H7 (cell line): ENCODE results near the gene TMEM167B. TPM values are rescaled to one million over a fixed set of nuclear protein-coding genes. Genes with fewer than 3 reads are reported as not detected.

Source experiments
- DNase-seq: peaks from one replicate; pipeline ENCODE4 v3.0.0; 2012
- H3K27me3 ChIP-seq: 2 replicates; pipeline ENCODE4 v1.6.0; 2011; ENCODE audit warnings: mild to moderate bottlenecking, low read length; ENCODE audit not compliant: control insufficient read depth, insufficient read depth
- H3K36me3 ChIP-seq: replicated peaks from 2 replicates; pipeline ENCODE4 v1.5.1; 2011; ENCODE audit warnings: low read length; ENCODE audit not compliant: control insufficient read depth, insufficient read depth
- H3K4me3 ChIP-seq: 2 replicates; pipeline ENCODE4 v1.5.1; 2011; ENCODE audit warnings: low read depth, mild to moderate bottlenecking, control low read depth, low read length, moderate library complexity; ENCODE audit not compliant: insufficient read depth
- total RNA-seq: library from RNA; depleted of rRNA; stranded (reverse); fragments of >200 nt; shearing (Covaris generic); gene quantifications from 2 replicates; pipeline ENCODE4 v1.2.3, GENCODE V29; 2014

TMEM167B gene
- total RNA-seq, 1 experiment from 2014 or later = 21.6 TPM

GRCh38 chr1:109114342-109114674 lies 23.7 kb downstream of the TMEM167B start:
- H3K36me3 ChIP-seq = no peaks in the 10 kb centered on the region
- H3K4me3 ChIP-seq = peak overlapping the region; percentile 35
- peak; percentile 58 for DNase-seq
- H3K27me3 ChIP-seq = peaks cover 59% of the 10 kb centered on the region

GRCh38 chr1:109115685-109116084 lies 25.1 kb downstream of the TMEM167B start:
- no peak for DNase-seq
- Histone ChIP-seq H3K4me3 (no peak overlapping the region), H3K27me3 (peaks cover 54% of the 10 kb centered on the region), H3K36me3 (no peaks in the 10 kb centered on the region)

GRCh38 chr1:109116286-109116685 lies 25.7 kb downstream of the TMEM167B start:
- H3K4me3 ChIP-seq = no peak overlapping the region
- no peak for DNase-seq
- H3K27me3 ChIP-seq = peaks cover 48% of the 10 kb centered on the region
- H3K36me3 ChIP-seq = no peaks in the 10 kb centered on the region

- H3K36me3 ChIP-seq = no peaks in the 10 kb centered on the region
- no peak for DNase-seq
- no peak overlapping the region for H3K4me3 ChIP-seq
- peaks cover 32% of the 10 kb centered on the region for H3K27me3 ChIP-seq
These were observed 27.5 kb downstream of the TMEM167B start for GRCh38 chr1:109118089-109118488.

GRCh38 chr1:109120356-109120755 lies 29.8 kb downstream of the TMEM167B start:
- H3K4me3 ChIP-seq = no peak overlapping the region
- H3K36me3 ChIP-seq = no peaks in the 10 kb centered on the region
- no peak for DNase-seq
- H3K27me3 ChIP-seq = peaks cover 11% of the 10 kb centered on the region; the same call in 1 of the 2 replicates

GRCh38 chr1:109131059-109131458 lies 40.5 kb downstream of the TMEM167B start:
- Histone ChIP-seq H3K27me3 (no peaks in the 10 kb centered on the region), H3K36me3 (no peaks in the 10 kb centered on the region), H3K4me3 (no peak overlapping the region)
- no peak for DNase-seq

GRCh38 chr1:109131800-109132199 lies 41.2 kb downstream of the TMEM167B start:
- Histone ChIP-seq H3K36me3 (no peaks in the 10 kb centered on the region), H3K27me3 (no peaks in the 10 kb centered on the region), H3K4me3 (no peak overlapping the region)
- no peak for DNase-seq

- no peak for DNase-seq
These were observed 42.6 kb downstream of the TMEM167B start for GRCh38 chr1:109133002-109133706.

GRCh38 chr1:109133815-109134214 lies 43.3 kb downstream of the TMEM167B start:
- Histone ChIP-seq H3K27me3 (no peaks in the 10 kb centered on the region), H3K36me3 (no peaks in the 10 kb centered on the region)
- DNase-seq = no peak

More at GRCh38 chr1:109133002-109133706, 42.6 kb downstream of the TMEM167B start:
- H3K36me3 ChIP-seq = no peaks in the 10 kb centered on the region
- no peak overlapping the region for H3K4me3 ChIP-seq
- H3K27me3 ChIP-seq = no peaks in the 10 kb centered on the region

GRCh38 chr1:109134423-109134822 lies 43.9 kb downstream of the TMEM167B start:
- no peaks in the 10 kb centered on the region for H3K36me3 ChIP-seq
- DNase-seq = no peak
- no peaks in the 10 kb centered on the region for H3K27me3 ChIP-seq
- no peak overlapping the region for H3K4me3 ChIP-seq

More at GRCh38 chr1:109133815-109134214, 43.3 kb downstream of the TMEM167B start:
- H3K4me3 ChIP-seq = no peak overlapping the region

- Histone ChIP-seq H3K27me3 (no peaks in the 10 kb centered on the region), H3K4me3 (no peak overlapping the region), H3K36me3 (no peaks in the 10 kb centered on the region)
- DNase-seq = no peak
These were observed 45.4 kb downstream of the TMEM167B start for GRCh38 chr1:109135940-109136339.

GRCh38 chr1:109136766-109137165 lies 46.2 kb downstream of the TMEM167B start:
- no peak for DNase-seq
- H3K36me3 ChIP-seq = no peaks in the 10 kb centered on the region
- H3K27me3 ChIP-seq = no peaks in the 10 kb centered on the region
- H3K4me3 ChIP-seq = no peak overlapping the region

GRCh38 chr1:109137958-109138357 lies 47.4 kb downstream of the TMEM167B start:
- Histone ChIP-seq H3K36me3 (no peaks in the 10 kb centered on the region), H3K4me3 (no peak overlapping the region), H3K27me3 (no peaks in the 10 kb centered on the region)
- DNase-seq = no peak

- DNase-seq = no peak
- Histone ChIP-seq H3K27me3 (no peaks in the 10 kb centered on the region), H3K36me3 (no peaks in the 10 kb centered on the region), H3K4me3 (no peak overlapping the region)
These were observed 47.8 kb downstream of the TMEM167B start for GRCh38 chr1:109138358-109138757.

GRCh38 chr1:109140392-109140791 lies 49.8 kb downstream of the TMEM167B start:
- DNase-seq = no peak
- Histone ChIP-seq H3K4me3 (no peak overlapping the region), H3K36me3 (no peaks in the 10 kb centered on the region), H3K27me3 (no peaks in the 10 kb centered on the region)

- Histone ChIP-seq H3K36me3 (no peaks in the 10 kb centered on the region), H3K4me3 (no peak overlapping the region), H3K27me3 (no peaks in the 10 kb centered on the region)
- DNase-seq = no peak
These were observed 51.7 kb downstream of the TMEM167B start for GRCh38 chr1:109142260-109142659.
